CD8-positive, alpha-beta memory T cell (primary cell): ENCODE data around the gene SAMD8. TPM values are rescaled to one million over a fixed set of nuclear protein-coding genes. Genes with fewer than 3 reads are reported as not detected.
"Not testable (repeated sequence)": the region's sequence is repeated elsewhere in the genome, so short reads cannot be mapped to it uniquely, and the experiment has no call there.

Source experiments
- CTCF ChIA-PET: fragments of 350-600 bp; sonication (Branson Sonifier 250); formaldehyde crosslinking; loops from one replicate; lab custom pipeline; 2021; ENCODE audit warnings: antibody characterized with exemption; lab: Charles Lee
- POLR2A ChIA-PET: fragments of 350-600 bp; sonication (Branson Sonifier 250); formaldehyde crosslinking; loops from one replicate; lab custom pipeline; 2021; ENCODE audit warnings: antibody characterized with exemption; lab: Charles Lee
- DNase-seq, 5 donors: peaks; one replicate each; pipeline versions ENCODE4 v3.0.0 to v3.0.0-alpha.2; 2020 to 2022; ENCODE audit warnings: mixed read lengths in 1 of 5
- H3K27ac ChIP-seq: one replicate; pipeline ENCODE4 v1.7.0; 2013; ENCODE audit warnings: low read depth, mild to moderate bottlenecking, low read length, moderate library complexity
- H3K27me3 ChIP-seq: 2 replicates; pipeline ENCODE4 v1.7.0; 2013; ENCODE audit warnings: low read length, mild to moderate bottlenecking; ENCODE audit not compliant: insufficient read depth, poor library complexity, severe bottlenecking
- H3K36me3 ChIP-seq: 2 replicates; pipeline ENCODE4 v1.7.0; 2013; ENCODE audit warnings: mild to moderate bottlenecking, low read length, moderate library complexity; ENCODE audit not compliant: insufficient read depth
- H3K4me1 ChIP-seq: 2 replicates; pipeline ENCODE4 v1.7.0; 2013; ENCODE audit warnings: mild to moderate bottlenecking, low read length, moderate library complexity; ENCODE audit not compliant: insufficient read depth
- H3K4me3 ChIP-seq: 2 replicates; pipeline ENCODE4 v1.7.0; 2013; ENCODE audit warnings: mild to moderate bottlenecking, low read length
- H3K9me3 ChIP-seq: 2 replicates; pipeline ENCODE4 v1.7.0; 2013; ENCODE audit warnings: mild to moderate bottlenecking, low read length
- H3K27ac Mint-ChIP-seq, 8 donors: one replicate each; pipeline ENCODE4 v1.8.0; 2020 to 2021; ENCODE audit warnings: mixed read lengths in 8 of 8, mild to moderate bottlenecking in 6 of 8, inconsistent platforms in 3 of 8, moderate library complexity in 3 of 8
- H3K27me3 Mint-ChIP-seq, 2 donors: one replicate each; pipeline ENCODE4 v1.8.0; 2020 to 2021; ENCODE audit warnings: mixed read lengths in 2 of 2, mild to moderate bottlenecking in 1 of 2, moderate library complexity in 1 of 2
- H3K36me3 Mint-ChIP-seq, 3 donors: one replicate each; pipeline ENCODE4 v1.8.0; 2020 to 2021; ENCODE audit warnings: mixed read lengths in 3 of 3, inconsistent platforms in 1 of 3, mild to moderate bottlenecking in 1 of 3
- H3K4me1 Mint-ChIP-seq, 3 donors: one replicate each; pipeline ENCODE4 v1.8.0; 2020 to 2021; ENCODE audit warnings: mixed read lengths in 3 of 3, inconsistent platforms in 1 of 3, mild to moderate bottlenecking in 1 of 3
- H3K4me3 Mint-ChIP-seq, 7 donors: one replicate each; pipeline ENCODE4 v1.8.0; 2020 to 2021; ENCODE audit warnings: mixed read lengths in 7 of 7, mild to moderate bottlenecking in 6 of 7, moderate library complexity in 4 of 7, inconsistent platforms in 2 of 7
- H3K9me3 Mint-ChIP-seq, 5 donors: one replicate each; pipeline ENCODE4 v1.8.0; 2020 to 2022; ENCODE audit warnings: mixed read lengths in 5 of 5, mild to moderate bottlenecking in 3 of 5, moderate library complexity in 2 of 5, inconsistent platforms in 1 of 5
- polyA plus RNA-seq: library from polyadenylated mRNA; unstranded; fragments of 300-500 nt; fragmentation: Illumina TruSeq; gene quantifications from one replicate; pipeline ENCODE4 v1.2.3, GENCODE V29; 2021
- total RNA-seq, 2 experiments: library from RNA; stranded (reverse); gene quantifications; one replicate each; pipeline ENCODE4 v1.2.3, GENCODE V29; 2021

Gene SAMD8
- total and polyA plus RNA-seq, 3 experiments from 2014 or later: 5.9 to 16.4 (median 15.0) TPM

DNA sequence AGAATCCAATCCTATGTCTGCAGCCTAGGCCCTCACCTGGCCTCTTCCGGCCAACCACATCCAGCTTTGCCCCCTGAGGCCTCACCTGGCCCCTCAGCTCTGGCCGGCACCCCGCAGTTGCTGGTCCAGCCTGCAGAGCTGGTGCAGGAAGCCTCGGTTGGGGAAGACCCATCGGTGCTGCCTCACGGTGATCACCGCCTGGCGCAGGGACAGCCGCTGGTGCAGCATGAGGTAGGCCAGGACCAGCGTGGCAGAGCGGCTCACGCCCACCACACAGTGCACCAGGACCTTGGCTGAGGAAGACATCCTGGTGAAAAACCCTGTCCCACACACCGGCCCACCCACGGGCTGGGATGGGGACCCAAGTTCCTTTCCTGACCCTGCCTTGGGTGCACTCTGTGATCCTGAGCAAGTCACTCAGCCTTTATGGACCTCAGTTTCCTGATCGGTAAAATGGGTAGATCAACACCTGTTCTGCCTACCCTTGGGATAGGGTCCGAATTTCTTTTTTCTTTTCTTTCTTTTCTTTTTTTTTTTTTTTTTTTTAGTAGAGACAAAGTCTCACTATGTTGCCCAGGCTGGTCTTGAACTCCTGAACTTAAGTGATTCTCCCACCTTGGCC, 5.8 kb upstream of the SAMD8 start:
- H3K27me3 ChIP-seq: no peaks in the 10 kb centered on the region
- ChIA-PET POLR2A (no interaction called here), CTCF (interaction anchor here (1.1 to 1.4 kb wide), 2 partner anchors 11 to 130 kb away, joined by 4 to 6 read pairs; partner anchors contain the start of gene COMTD1)
- Mint-ChIP-seq H3K36me3 (no peaks in the 10 kb centered on the region), H3K4me1 (peaks cover 9 to 15% (median 11%) of the 10 kb centered on the region in 3 donors), H3K4me3 (no peak overlapping the region), H3K9me3 (no peaks in the 10 kb centered on the region), H3K27me3 (peaks cover 0 to 2% of the 10 kb centered on the region in 2 donors), H3K27ac (no peak overlapping the region)
- no peak overlapping the region for H3K27ac ChIP-seq
- no peak overlapping the region for H3K4me3 ChIP-seq
- no peaks in the 10 kb centered on the region for H3K36me3 ChIP-seq
- peaks cover 16% of the 10 kb centered on the region for H3K4me1 ChIP-seq
- H3K9me3 ChIP-seq: no peaks in the 10 kb centered on the region
- DNase-seq: no peak

DNA sequence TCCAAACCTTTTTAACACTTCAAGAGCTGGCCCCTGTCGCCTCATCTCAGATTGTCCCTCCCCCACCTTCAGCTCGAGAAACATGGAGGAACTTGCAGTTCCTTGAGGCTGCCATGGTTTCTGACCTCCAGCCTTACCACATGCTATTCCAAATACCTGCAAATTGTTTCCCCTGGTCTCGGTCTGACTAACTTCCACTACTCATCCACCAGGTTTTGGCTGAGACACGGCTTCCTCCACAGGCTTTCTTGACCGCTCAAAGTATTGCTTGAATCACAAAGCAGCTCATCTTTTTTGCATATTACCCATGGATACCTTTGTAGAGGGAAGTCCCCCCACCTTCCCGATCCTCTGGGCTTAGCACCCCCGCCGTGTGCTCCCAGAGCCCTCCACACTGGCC, 5.2 kb upstream of the SAMD8 start:
- Histone ChIP-seq H3K27ac (no peak overlapping the region), H3K36me3 (no peaks in the 10 kb centered on the region), H3K27me3 (no peaks in the 10 kb centered on the region), H3K4me1 (peaks cover 20% of the 10 kb centered on the region), H3K4me3 (no peak overlapping the region), H3K9me3 (no peaks in the 10 kb centered on the region)
- CTCF ChIA-PET: interaction anchor here (1.1 to 1.5 kb wide), 2 partner anchors 129 to 893 kb away, joined by 3 to 6 read pairs; partner anchors contain the start of gene COMTD1
- Mint-ChIP-seq H3K27ac (no peak overlapping the region), H3K4me1 (peaks cover 14 to 20% (median 16%) of the 10 kb centered on the region in 3 donors), H3K27me3 (peaks cover 0 to 2% of the 10 kb centered on the region in 2 donors), H3K4me3 (peak overlapping the region in 1 of 7 donors; percentile 50), H3K9me3 (no peaks in the 10 kb centered on the region), H3K36me3 (peaks cover 0 to 4% (median 0%) of the 10 kb centered on the region in 3 donors)
- POLR2A ChIA-PET: no interaction called here
- DNase-seq: no peak

DNA sequence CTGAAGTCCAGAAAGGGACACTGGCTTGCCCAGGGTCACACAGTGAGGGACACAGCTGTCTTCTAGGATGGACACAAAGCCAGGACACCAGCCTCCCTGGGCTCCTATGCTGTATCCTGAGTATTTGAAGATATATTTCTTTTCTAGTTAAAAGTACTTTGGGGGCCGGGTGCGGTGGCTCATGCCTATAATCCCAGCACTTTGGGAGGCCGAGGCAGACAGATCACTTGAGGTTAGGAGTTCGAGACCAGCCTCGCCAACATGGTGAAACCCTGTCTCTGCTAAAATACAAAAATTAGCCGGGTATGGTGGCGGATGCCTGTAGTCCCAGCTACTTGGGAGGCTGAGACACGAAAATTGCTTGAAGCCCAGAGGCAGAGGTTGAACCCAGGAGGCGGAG, 4.6 kb upstream of the SAMD8 start:
- H3K36me3 ChIP-seq, H3K9me3 Mint-ChIP-seq, H3K27me3 ChIP-seq, H3K27me3 Mint-ChIP-seq, H3K36me3 Mint-ChIP-seq, H3K9me3 ChIP-seq, DNase-seq, POLR2A ChIA-PET, H3K4me3 ChIP-seq: not testable (repeated sequence)
- peaks cover 20% of the 10 kb centered on the region for H3K4me1 ChIP-seq
- Mint-ChIP-seq H3K27ac (peak overlapping the region in 3 of 8 donors; percentile 59 to 84 (median 72)), H3K4me3 (peak overlapping the region in 1 of 7 donors; percentile 50), H3K4me1 (peaks cover 17 to 23% (median 18%) of the 10 kb centered on the region in 3 donors)
- CTCF ChIA-PET: interaction anchor here (1.1 to 1.5 kb wide), 3 partner anchors 75 to 893 kb away, joined by 3 to 6 read pairs (median 3); partner anchors contain the start of gene COMTD1
- peak overlapping the region; percentile 93 for H3K27ac ChIP-seq

DNA sequence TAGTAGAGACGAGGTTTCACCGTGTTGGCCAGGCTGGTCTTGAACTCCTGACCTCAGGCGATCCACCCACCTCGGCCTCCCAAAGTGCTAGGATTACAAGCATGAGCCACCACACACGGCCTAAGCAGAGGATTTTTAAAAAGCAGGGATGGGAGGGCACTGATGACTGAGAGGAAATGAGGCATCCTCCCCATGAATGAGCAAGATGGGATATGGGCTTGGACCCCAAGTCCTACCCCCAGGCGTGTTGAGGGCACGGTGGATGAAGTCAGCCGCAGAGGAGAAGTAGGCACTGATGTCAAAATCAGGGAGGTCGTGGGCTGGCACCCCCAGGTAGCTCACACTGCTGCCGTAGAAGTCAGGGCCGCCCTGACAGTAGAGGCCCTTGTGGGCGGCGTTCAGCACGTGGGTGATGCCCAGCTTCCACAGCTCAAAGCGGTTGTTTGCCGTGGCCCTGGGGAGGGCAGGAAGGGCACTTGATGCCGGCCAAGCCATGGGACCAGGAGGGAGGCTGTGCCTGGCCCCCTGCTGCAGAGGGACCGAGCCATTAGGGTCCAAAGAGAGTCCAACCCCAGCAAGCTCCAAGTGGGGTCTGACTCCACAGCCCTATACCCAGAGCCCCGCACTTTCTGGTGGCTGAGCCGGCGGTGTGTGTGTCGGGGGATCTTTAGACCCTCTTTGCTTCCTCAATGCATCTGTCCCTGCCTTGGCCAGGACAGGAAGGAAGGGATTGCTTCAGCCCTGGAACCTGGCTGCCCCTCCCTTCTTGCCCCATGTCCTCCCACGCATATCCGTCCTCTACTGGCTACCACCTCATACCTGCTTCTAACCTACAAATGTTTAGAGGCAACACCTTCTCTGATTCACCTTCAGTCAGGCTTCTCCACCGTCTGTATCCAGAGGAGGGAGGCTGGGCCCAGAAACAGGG, 3.4 kb upstream of the SAMD8 start:
- peak overlapping the region; percentile 93 for H3K27ac ChIP-seq
- peaks cover 28 to 34% (median 28%) of the 10 kb centered on the region in 3 donors for H3K4me1 Mint-ChIP-seq
- no peaks in the 10 kb centered on the region for H3K27me3 ChIP-seq
- H3K4me3 Mint-ChIP-seq: no peak overlapping the region
- DNase-seq: no peak
- H3K4me1 ChIP-seq: peaks cover 26% of the 10 kb centered on the region
- H3K9me3 ChIP-seq: no peaks in the 10 kb centered on the region
- no peak overlapping the region for H3K4me3 ChIP-seq
- peaks cover 0 to 2% of the 10 kb centered on the region in 2 donors for H3K27me3 Mint-ChIP-seq
- H3K36me3 ChIP-seq: no peaks in the 10 kb centered on the region
- H3K27ac Mint-ChIP-seq: peak overlapping the region in 4 of 8 donors; percentile 59 to 88 (median 68)
- CTCF ChIA-PET: interaction anchor here (1.2 to 2.0 kb wide), 4 partner anchors 8 to 895 kb away, joined by 3 to 8 read pairs (median 4); partner anchors contain the start of gene COMTD1
- peaks cover 0 to 13% (median 0%) of the 10 kb centered on the region in 3 donors for H3K36me3 Mint-ChIP-seq
- POLR2A ChIA-PET: no interaction called here
- no peaks in the 10 kb centered on the region for H3K9me3 Mint-ChIP-seq

DNA sequence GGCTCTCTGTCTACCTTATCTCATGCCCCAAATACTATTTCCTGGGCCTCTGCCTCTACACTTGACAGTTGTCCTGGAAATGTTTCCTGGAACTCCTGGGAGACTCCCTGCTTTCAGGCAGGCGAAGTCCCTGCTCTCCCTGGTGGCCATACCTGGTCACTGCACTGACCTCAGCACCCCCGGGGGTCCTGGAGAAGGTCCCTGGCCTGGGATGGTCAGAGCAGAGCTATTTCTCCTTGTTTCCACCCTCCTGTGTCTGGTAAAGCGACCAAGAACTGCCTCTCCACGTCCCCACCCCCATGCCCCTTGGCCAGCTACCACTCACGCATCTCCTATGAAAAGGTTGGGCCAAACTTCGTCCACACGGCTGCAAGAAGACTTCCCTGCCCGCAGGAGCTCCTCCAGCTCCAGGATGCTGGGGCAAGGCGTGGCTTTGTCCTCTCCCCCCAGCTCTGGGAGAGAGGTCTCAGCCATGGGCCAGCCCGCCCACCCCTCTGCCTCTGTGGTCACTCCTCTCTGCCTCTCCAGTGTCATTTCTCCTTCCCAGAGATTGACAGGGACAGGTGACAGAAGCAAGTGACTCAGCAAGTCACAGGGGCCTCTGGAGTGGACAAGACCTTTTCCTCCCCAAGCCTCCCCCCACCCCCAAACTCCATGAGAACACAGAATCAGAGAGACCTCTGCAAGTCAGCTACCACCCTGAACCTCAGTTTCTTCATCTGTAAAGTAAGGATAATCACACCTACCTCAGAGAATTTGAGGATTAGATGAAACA, 2.6 kb upstream of the SAMD8 start:
- Mint-ChIP-seq H3K9me3 (no peaks in the 10 kb centered on the region), H3K27ac (peak overlapping the region in 7 of 8 donors; percentile 35 to 96 (median 95)), H3K27me3 (peaks cover 0 to 2% of the 10 kb centered on the region in 2 donors), H3K4me1 (peaks cover 36 to 43% (median 36%) of the 10 kb centered on the region in 3 donors), H3K4me3 (peak overlapping the region in 3 of 7 donors; percentile 86 to 92 (median 87)), H3K36me3 (peaks cover 0 to 13% (median 0%) of the 10 kb centered on the region in 3 donors)
- POLR2A ChIA-PET: interaction anchor here (3.2 kb wide), 1 partner anchor 102 kb away, joined by 23 read pairs; the partner anchor contains the start of gene VDAC2
- no peaks in the 10 kb centered on the region for H3K27me3 ChIP-seq
- H3K9me3 ChIP-seq: no peaks in the 10 kb centered on the region
- H3K4me1 ChIP-seq: peaks cover 34% of the 10 kb centered on the region
- no peak for DNase-seq
- H3K27ac ChIP-seq: peak overlapping the region; percentile 93
- no peak overlapping the region for H3K4me3 ChIP-seq
- no peaks in the 10 kb centered on the region for H3K36me3 ChIP-seq
- CTCF ChIA-PET: interaction anchor here (1.4 to 2.0 kb wide), 3 partner anchors 9 to 127 kb away, joined by 5 to 8 read pairs (median 6); partner anchors contain the start of gene COMTD1

DNA sequence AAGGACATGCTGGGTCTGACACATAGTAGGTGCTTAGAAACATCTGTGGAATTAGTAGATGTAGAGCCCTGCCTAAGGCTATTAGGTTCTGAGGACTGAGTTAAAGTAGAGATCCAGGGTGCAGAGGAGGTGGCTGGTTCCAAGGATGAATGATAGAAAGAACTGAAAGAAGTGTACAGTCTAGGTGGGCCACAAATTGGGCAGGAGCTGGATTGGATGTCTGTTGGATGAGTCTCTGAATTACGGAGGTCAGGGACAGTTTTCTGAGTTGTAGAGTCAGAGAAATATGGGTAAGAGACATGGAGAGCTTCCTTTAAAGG, 2.0 kb upstream of the SAMD8 start:
- DNase-seq: no peak
- H3K27ac ChIP-seq: peak overlapping the region; percentile 93
- H3K4me3 ChIP-seq: no peak overlapping the region
- Mint-ChIP-seq H3K36me3 (peaks cover 0 to 13% (median 0%) of the 10 kb centered on the region in 3 donors), H3K9me3 (no peaks in the 10 kb centered on the region), H3K27ac (peak overlapping the region; percentile 35 to 96 (median 92)), H3K4me1 (peaks cover 39 to 48% (median 41%) of the 10 kb centered on the region in 3 donors), H3K4me3 (peak overlapping the region; percentile 3 to 99 (median 87)), H3K27me3 (peaks cover 0 to 2% of the 10 kb centered on the region in 2 donors)
- peaks cover 37% of the 10 kb centered on the region for H3K4me1 ChIP-seq
- ChIA-PET POLR2A (interaction anchor here (3.2 kb wide), 1 partner anchor 101 kb away, joined by 23 read pairs; the partner anchor contains the start of gene VDAC2), CTCF (interaction anchor here (1.4 to 2.0 kb wide), 3 partner anchors 9 to 126 kb away, joined by 5 to 8 read pairs (median 6); partner anchors contain the start of gene COMTD1)
- no peaks in the 10 kb centered on the region for H3K9me3 ChIP-seq
- no peaks in the 10 kb centered on the region for H3K36me3 ChIP-seq
- no peaks in the 10 kb centered on the region for H3K27me3 ChIP-seq

DNA sequence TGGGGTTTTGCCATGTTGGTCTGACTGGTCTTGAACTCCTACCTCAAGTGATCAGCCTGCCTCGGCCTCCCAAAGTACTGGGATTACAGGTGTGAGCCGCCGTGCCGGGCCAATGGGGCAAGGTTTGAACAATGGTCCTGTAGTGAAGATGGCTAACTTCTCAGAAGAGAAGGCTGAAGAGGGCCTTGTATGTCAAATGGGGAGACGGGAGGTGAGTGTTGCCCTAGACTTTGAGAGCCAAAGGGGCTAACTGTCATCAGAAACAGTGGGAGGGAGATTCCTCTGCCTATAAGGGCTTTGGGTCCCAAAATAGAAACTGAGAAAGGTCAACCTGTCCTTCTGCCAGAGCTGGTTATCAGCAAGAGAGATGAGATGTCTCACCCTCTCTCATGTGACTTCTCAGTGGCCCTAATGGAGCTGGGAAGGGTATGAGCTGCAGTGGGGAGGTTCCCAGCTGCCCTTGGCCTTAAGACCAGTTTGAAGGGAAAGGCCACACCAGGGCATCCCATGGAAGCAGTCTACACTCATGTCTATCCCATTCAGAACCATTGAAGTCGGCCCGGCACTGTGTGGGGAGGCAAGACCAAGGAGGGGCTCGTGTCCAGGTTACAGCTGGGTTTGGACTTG, 1.3 kb upstream of the SAMD8 start:
- no peak for DNase-seq

More for the DNA sequence above, 1.3 kb upstream of the SAMD8 start:
- H3K4me3 ChIP-seq: peak overlapping the region; percentile 90
- peaks cover 0 to 14% (median 2%) of the 10 kb centered on the region in 3 donors for H3K36me3 Mint-ChIP-seq
- no peaks in the 10 kb centered on the region for H3K9me3 ChIP-seq
- H3K4me1 Mint-ChIP-seq: peaks cover 46 to 55% (median 48%) of the 10 kb centered on the region in 3 donors
- H3K27me3 Mint-ChIP-seq: no peaks in the 10 kb centered on the region
- peak overlapping the region; percentile 89 to 98 (median 95) for H3K27ac Mint-ChIP-seq
- peak overlapping the region; percentile 93 for H3K27ac ChIP-seq
- peak overlapping the region; percentile 84 to 99 (median 90) for H3K4me3 Mint-ChIP-seq
- H3K36me3 ChIP-seq: no peaks in the 10 kb centered on the region
- no peaks in the 10 kb centered on the region for H3K9me3 Mint-ChIP-seq
- ChIA-PET POLR2A (interaction anchor here (3.2 kb wide), 1 partner anchor 100 kb away, joined by 23 read pairs; the partner anchor contains the start of gene VDAC2), CTCF (interaction anchor here (1.0 to 2.0 kb wide), 3 partner anchors 10 to 866 kb away, joined by 4 to 8 read pairs (median 5); no protein-coding TSS in a partner anchor)
- H3K27me3 ChIP-seq: no peaks in the 10 kb centered on the region
- peaks cover 37% of the 10 kb centered on the region for H3K4me1 ChIP-seq
